Endodermal cell (in vitro differentiated cells): ENCODE data around the gene HTR3A. TPM values are rescaled to one million over a fixed set of nuclear protein-coding genes. Genes with fewer than 3 reads are reported as not detected.

ENCODE experiments used
- DNase-seq: peaks from one replicate; pipeline ENCODE4 v3.0.0-alpha.2; 2017
- H3K27ac ChIP-seq: 2 replicates; pipeline ENCODE4 v1.5.1; 2013; ENCODE audit warnings: mild to moderate bottlenecking, low read depth, low read length, moderate library complexity
- H3K27me3 ChIP-seq: 2 replicates; pipeline ENCODE4 v1.6.1; 2013; ENCODE audit warnings: mild to moderate bottlenecking, low read length, moderate library complexity; ENCODE audit not compliant: insufficient read depth, control insufficient read depth, poor library complexity, severe bottlenecking
- H3K36me3 ChIP-seq: 2 replicates; pipeline ENCODE4 v1.7.0; 2013; ENCODE audit warnings: mild to moderate bottlenecking, low read length, moderate library complexity; ENCODE audit not compliant: control insufficient read depth, insufficient read depth
- H3K4me1 ChIP-seq: one replicate; pipeline ENCODE4 v1.7.0; 2013; ENCODE audit warnings: low read length; ENCODE audit not compliant: control insufficient read depth, insufficient read depth
- H3K4me3 ChIP-seq: 2 replicates; pipeline ENCODE4 v1.5.1; 2013; ENCODE audit warnings: mild to moderate bottlenecking, low read length, moderate library complexity
- H3K9ac ChIP-seq: 2 replicates; pipeline ENCODE4 v1.6.1; 2013; ENCODE audit warnings: mild to moderate bottlenecking, low read length, moderate library complexity; ENCODE audit not compliant: poor library complexity, severe bottlenecking; ENCODE audit errors: extremely low read depth
- H3K9me3 ChIP-seq: 2 replicates; pipeline ENCODE4 v1.6.1; 2013; ENCODE audit warnings: mild to moderate bottlenecking, low read length, moderate library complexity; ENCODE audit not compliant: control insufficient read depth
- H3K27ac Mint-ChIP-seq: 2 replicates; pipeline ENCODE4 v1.8.0; 2020; ENCODE audit warnings: mixed read lengths
- H3K27me3 Mint-ChIP-seq: 2 replicates; pipeline ENCODE4 v1.8.0; 2021; ENCODE audit warnings: mild to moderate bottlenecking, mixed read lengths; ENCODE audit not compliant: insufficient read depth
- H3K36me3 Mint-ChIP-seq: 2 replicates; pipeline ENCODE4 v1.8.0; 2020; ENCODE audit warnings: low read depth, mixed read lengths
- H3K4me1 Mint-ChIP-seq: 2 replicates; pipeline ENCODE4 v1.8.0; 2020; ENCODE audit warnings: mixed read lengths
- H3K4me3 Mint-ChIP-seq: 2 replicates; pipeline ENCODE4 v1.8.0; 2020; ENCODE audit warnings: mild to moderate bottlenecking, moderate library complexity, mixed read lengths
- H3K9me3 Mint-ChIP-seq: 2 replicates; pipeline ENCODE4 v1.8.0; 2020; ENCODE audit warnings: mild to moderate bottlenecking, mixed read lengths
- WGBS, 2 experiments: methylation state at CpG; one replicate each; pipeline versions ENCODE4 v1.1.5 to v1.1.7; 2013; ENCODE audit warnings: missing lambda C conversion rate in 2 of 2, mixed read lengths in 1 of 2; ENCODE audit not compliant: insufficient coverage in 1 of 2, insufficient read length in 1 of 2; 5-methylcytosine and 5-hydroxymethylcytosine counted together
- total RNA-seq, 2 donors: library from RNA; stranded (reverse); fragmentation: NEBNext Ultra II Directional in 1 of 2; extraction: Animal tissue kit (Norgen Biotek cat#: 25700) in 1 of 2; gene quantifications; 2 replicates in 1 of 2; 3 replicates in 1 of 2; pipeline ENCODE4 v1.2.1, GENCODE V29; 2021
- TF ChIP-seq, protein P1 (sequence below): fragments of 200-600 bp; sonication (generic); conservative IDR thresholded peaks from 2 replicates; pipeline ENCODE4 v1.5.0; 2021; ENCODE audit warnings: antibody characterized with exemption, mild to moderate bottlenecking

HTR3A gene
- total RNA-seq, 2 donors from 2014 or later, result 0.55 TPM; not detected in 1

DNA sequence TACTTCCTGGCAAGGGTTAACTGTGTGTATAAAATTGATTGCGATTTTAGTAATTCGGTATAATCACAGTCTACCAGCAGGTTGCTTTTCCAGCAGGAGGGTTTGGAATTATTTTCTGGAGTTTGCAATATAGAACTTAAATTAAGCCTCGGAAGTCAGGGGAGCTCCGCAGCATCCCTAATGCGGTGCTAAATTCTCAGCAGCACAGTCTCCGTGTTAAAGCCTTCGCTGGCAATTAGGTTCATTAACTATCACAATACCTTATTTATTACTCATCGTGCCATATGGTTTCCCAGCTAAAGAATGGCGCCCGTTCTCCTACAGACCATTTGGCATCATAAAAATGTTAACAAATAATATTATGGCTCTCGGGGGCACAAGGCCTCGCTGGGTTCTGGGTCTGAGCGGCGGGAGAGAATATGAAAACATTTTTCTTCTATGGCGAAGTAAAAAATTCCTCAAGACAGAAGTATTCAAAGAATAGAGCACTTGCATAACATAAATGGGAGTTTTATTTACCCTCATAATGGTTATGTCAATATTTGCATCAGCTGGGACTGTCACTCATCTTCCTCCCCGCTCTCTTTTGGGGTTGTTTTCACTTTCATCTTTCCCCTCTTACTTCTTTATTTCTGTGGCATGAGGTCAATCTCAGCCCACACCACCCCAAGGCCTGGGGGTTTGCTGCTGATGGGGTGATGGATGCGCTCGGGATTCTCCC, 56.5 kb downstream of the HTR3A start:
- Mint-ChIP-seq H3K4me1 (no peaks in the 10 kb centered on the region), H3K27me3 (peaks cover 32% of the 10 kb centered on the region), H3K36me3 (no peaks in the 10 kb centered on the region), H3K9me3 (no peaks in the 10 kb centered on the region), H3K27ac (no peak overlapping the region), H3K4me3 (no peak overlapping the region)
- Histone ChIP-seq H3K9ac (no peak overlapping the region), H3K4me1 (peaks cover 2% of the 10 kb centered on the region), H3K27me3 (peaks cover 12% of the 10 kb centered on the region), H3K27ac (no peak overlapping the region), H3K36me3 (no peaks in the 10 kb centered on the region), H3K9me3 (no peaks in the 10 kb centered on the region), H3K4me3 (no peak overlapping the region)
- DNase-seq, result no peak
- WGBS, 2 experiments, result 92 to 96% methylated on average over 7 to 18 of the region's 18 CpGs
- TF ChIP-seq, protein P1, sequence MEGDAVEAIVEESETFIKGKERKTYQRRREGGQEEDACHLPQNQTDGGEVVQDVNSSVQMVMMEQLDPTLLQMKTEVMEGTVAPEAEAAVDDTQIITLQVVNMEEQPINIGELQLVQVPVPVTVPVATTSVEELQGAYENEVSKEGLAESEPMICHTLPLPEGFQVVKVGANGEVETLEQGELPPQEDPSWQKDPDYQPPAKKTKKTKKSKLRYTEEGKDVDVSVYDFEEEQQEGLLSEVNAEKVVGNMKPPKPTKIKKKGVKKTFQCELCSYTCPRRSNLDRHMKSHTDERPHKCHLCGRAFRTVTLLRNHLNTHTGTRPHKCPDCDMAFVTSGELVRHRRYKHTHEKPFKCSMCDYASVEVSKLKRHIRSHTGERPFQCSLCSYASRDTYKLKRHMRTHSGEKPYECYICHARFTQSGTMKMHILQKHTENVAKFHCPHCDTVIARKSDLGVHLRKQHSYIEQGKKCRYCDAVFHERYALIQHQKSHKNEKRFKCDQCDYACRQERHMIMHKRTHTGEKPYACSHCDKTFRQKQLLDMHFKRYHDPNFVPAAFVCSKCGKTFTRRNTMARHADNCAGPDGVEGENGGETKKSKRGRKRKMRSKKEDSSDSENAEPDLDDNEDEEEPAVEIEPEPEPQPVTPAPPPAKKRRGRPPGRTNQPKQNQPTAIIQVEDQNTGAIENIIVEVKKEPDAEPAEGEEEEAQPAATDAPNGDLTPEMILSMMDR, result no peak

DNA sequence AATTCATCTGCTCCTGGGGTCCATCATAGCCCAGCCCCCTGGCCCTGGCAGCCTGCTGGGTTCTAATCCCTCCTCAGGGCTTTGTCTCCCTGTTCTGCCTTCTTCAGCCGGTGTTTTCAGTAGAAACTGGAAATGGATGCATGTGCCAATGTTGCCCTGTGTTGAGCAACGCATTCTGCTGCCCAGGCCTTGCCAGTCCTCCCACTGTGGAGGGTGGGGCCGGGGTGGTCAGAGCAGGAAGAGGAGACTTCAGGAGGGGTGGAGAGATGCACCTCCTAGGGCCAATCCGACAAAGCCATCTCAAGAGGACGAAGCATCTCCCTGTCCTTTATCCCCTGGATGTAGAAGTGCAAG, 57.0 kb downstream of the HTR3A start:
- peaks cover 3% of the 10 kb centered on the region for H3K4me1 ChIP-seq
- TF ChIP-seq, protein P1, result no peak
- Mint-ChIP-seq H3K9me3 (no peaks in the 10 kb centered on the region), H3K36me3 (no peaks in the 10 kb centered on the region), H3K4me1 (peaks cover 4% of the 10 kb centered on the region), H3K4me3 (no peak overlapping the region), H3K27me3 (peaks cover 37% of the 10 kb centered on the region), H3K27ac (no peak overlapping the region)
- peaks cover 16% of the 10 kb centered on the region for H3K27me3 ChIP-seq
- no peak overlapping the region for H3K4me3 ChIP-seq
- no peak for DNase-seq
- WGBS, 2 experiments, result 84 to 86% methylated on average over 5 of the region's 5 CpGs
- no peak overlapping the region for H3K9ac ChIP-seq
- H3K27ac ChIP-seq, result no peak overlapping the region
- H3K36me3 ChIP-seq, result no peaks in the 10 kb centered on the region
- no peaks in the 10 kb centered on the region for H3K9me3 ChIP-seq

DNA sequence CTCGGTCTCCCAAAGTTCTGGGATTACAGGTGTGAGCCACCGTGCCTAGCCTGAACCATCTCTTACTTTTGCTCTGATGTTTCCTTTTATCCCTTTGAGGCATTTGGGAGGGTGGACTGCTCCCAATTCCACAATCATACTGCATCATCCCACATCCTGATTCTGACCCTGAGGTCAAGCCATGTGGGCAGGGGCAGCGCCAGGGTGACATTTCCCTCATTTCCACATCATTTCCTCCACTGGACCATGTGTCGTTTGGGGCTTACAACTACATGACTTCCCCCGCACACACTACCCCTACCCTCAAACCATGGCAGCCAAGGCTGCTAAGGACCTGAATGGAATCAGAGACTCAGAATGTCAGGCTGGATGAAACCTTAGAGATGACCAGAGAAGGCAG, 58.2 kb downstream of the HTR3A start:
- no peaks in the 10 kb centered on the region for H3K9me3 ChIP-seq
- H3K9ac ChIP-seq, result no peak overlapping the region
- DNase-seq, result no peak
- H3K36me3 ChIP-seq, result no peaks in the 10 kb centered on the region
- H3K4me3 ChIP-seq, result no peak overlapping the region
- TF ChIP-seq, protein P1, result no peak
- H3K4me1 Mint-ChIP-seq, result peaks cover 4% of the 10 kb centered on the region
- no peaks in the 10 kb centered on the region for H3K9me3 Mint-ChIP-seq
- whole genome bisulfite sequencing, 2 experiments, result 91 to 100% methylated on average over 2 to 5 of the region's 5 CpGs
- peaks cover 47% of the 10 kb centered on the region for H3K27me3 Mint-ChIP-seq
- peaks cover 18% of the 10 kb centered on the region for H3K27me3 ChIP-seq
- H3K36me3 Mint-ChIP-seq, result no peaks in the 10 kb centered on the region
- H3K27ac Mint-ChIP-seq, result no peak overlapping the region
- peaks cover 3% of the 10 kb centered on the region for H3K4me1 ChIP-seq
- no peak overlapping the region for H3K27ac ChIP-seq
- no peak overlapping the region for H3K4me3 Mint-ChIP-seq
